Psoas muscle (tissue), 8 donors: ENCODE results near the gene VPS72. TPM values are rescaled to one million over a fixed set of nuclear protein-coding genes. Genes with fewer than 3 reads are reported as not detected.

ENCODE experiments used
- ATAC-seq, 4 donors: fragments of 200-7000 bp; cut with Tn5 transposase; one replicate each; pipeline ENCODE4 v1.9.1; 2020; ENCODE audit warnings: moderate library complexity in 3 of 4, mild to moderate bottlenecking in 2 of 4
- DNase-seq, 2 donors: peaks; one replicate each; pipeline ENCODE4 v3.0.0-alpha.2; 2020
- H3K27ac ChIP-seq: fragments of 200-600 bp; one replicate; pipeline ENCODE4 v1.8.0; 2022
- H3K27me3 ChIP-seq, 3 donors: fragments of 200-600 bp in 1 of 3; one replicate each; pipeline versions ENCODE4 v1.6.1 to v1.8.0; 2013 to 2022; ENCODE audit warnings: low read length in 2 of 3, mild to moderate bottlenecking in 2 of 3, moderate library complexity in 1 of 3; ENCODE audit not compliant: insufficient read depth in 3 of 3
- H3K36me3 ChIP-seq, 2 donors: fragments of 200-600 bp in 1 of 2; one replicate each; pipeline versions ENCODE4 v1.6.1 to v1.8.0; 2013 to 2022; ENCODE audit warnings: low read depth in 1 of 2, mild to moderate bottlenecking in 1 of 2, moderate library complexity in 1 of 2; ENCODE audit not compliant: insufficient read depth in 1 of 2
- H3K4me1 ChIP-seq: fragments of 200-600 bp; one replicate; pipeline ENCODE4 v1.8.0; 2022
- H3K4me3 ChIP-seq: fragments of 200-600 bp; one replicate; pipeline ENCODE4 v1.8.0; 2022; ENCODE audit warnings: mild to moderate bottlenecking
- H3K9me3 ChIP-seq: fragments of 200-600 bp; one replicate; pipeline ENCODE4 v1.8.0; 2022
- WGBS, 3 donors: extraction: QIAGEN DNeasy Blood & Tissue Kit; methylation state at CpG; one replicate each; pipeline versions ENCODE4 v1.1.6 to v1.1.7; 2013; 5-methylcytosine and 5-hydroxymethylcytosine counted together
- intact Hi-C, 2 donors: fragments of 100-400 bp; cut with DNase I; formaldehyde crosslinking; loops; one replicate each; pipeline versions ENCODE4 v1.11.0 to v1.14.2; 2022
- polyA plus RNA-seq, 3 donors: library from polyadenylated mRNA; stranded (reverse); fragments of 200-250 nt; gene quantifications; one replicate each; pipeline ENCODE4 v1.2.3, GENCODE V29; 2013
- total RNA-seq, 4 donors: library from RNA; stranded (reverse); fragmentation: NEBNext Ultra II Directional in 2 of 4; extraction: Animal tissue kit (Norgen Biotek cat#: 25700) in 2 of 4; gene quantifications; one replicate each; pipeline versions ENCODE4 v1.2.1 to v1.2.4, GENCODE V29; 2021 to 2023
- TF ChIP-seq, protein P1 (sequence below): fragments of 200-600 bp; IDR thresholded peaks from one replicate; pipeline ENCODE4 v1.8.0; 2022; ENCODE audit warnings: antibody characterized with exemption
- donor health status: healthy with polysubstance abuse.
- donor health status: DM: no; HTN: no; CAD: no; lungs with moderate emphysema.
- donor health status: Bipolar disorder and iron deficiency.
- donor health status: healthy.
- donor health status: DM: yes; HTN: yes; CAD: no.
- donor health status: DM: no; HTN: no; CAD: no.
- donor health status: DM: no; HTN: no; CAD: no.
- donor health status: DM: yes; HTN: yes; CAD: no.

The VPS72 gene
- total and polyA plus RNA-seq, 7 donors, result 30.8 to 112 (median 66.0) TPM

DNA sequence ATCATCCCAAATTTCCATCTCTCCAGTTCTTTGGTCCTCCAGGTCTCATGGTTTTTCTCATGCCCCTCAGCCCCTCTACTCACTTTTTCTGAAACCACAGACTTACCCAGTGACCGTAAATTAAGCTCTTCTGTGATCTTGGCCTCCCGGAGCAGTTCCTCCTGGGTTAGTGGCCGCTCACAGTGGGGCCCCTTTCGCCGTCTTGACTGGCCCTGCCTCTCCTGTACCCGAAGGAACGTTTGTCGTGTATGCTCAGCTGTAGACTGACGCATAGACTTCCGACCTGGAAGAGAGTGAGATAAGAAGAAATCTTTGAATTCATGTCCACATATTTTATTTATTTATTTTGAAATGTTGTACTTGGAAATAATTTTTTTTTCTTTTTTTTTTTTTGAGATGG lies 5.8 kb downstream of the VPS72 start:
- DNase-seq, result no peak
- Histone ChIP-seq H3K27ac (no peak overlapping the region), H3K4me1 (peaks cover 26% of the 10 kb centered on the region), H3K27me3 (no peaks in the 10 kb centered on the region), H3K4me3 (no peak overlapping the region), H3K9me3 (no peaks in the 10 kb centered on the region), H3K36me3 (peaks cover 6 to 72% of the 10 kb centered on the region in 2 donors)
- TF ChIP-seq, protein P1, sequence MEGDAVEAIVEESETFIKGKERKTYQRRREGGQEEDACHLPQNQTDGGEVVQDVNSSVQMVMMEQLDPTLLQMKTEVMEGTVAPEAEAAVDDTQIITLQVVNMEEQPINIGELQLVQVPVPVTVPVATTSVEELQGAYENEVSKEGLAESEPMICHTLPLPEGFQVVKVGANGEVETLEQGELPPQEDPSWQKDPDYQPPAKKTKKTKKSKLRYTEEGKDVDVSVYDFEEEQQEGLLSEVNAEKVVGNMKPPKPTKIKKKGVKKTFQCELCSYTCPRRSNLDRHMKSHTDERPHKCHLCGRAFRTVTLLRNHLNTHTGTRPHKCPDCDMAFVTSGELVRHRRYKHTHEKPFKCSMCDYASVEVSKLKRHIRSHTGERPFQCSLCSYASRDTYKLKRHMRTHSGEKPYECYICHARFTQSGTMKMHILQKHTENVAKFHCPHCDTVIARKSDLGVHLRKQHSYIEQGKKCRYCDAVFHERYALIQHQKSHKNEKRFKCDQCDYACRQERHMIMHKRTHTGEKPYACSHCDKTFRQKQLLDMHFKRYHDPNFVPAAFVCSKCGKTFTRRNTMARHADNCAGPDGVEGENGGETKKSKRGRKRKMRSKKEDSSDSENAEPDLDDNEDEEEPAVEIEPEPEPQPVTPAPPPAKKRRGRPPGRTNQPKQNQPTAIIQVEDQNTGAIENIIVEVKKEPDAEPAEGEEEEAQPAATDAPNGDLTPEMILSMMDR, result no peak
- WGBS, 3 donors, result 92 to 94% (median 94%) methylated on average over 10 of the region's 10 CpGs
- no peak for ATAC-seq
- intact Hi-C loops, result no loop called here

DNA sequence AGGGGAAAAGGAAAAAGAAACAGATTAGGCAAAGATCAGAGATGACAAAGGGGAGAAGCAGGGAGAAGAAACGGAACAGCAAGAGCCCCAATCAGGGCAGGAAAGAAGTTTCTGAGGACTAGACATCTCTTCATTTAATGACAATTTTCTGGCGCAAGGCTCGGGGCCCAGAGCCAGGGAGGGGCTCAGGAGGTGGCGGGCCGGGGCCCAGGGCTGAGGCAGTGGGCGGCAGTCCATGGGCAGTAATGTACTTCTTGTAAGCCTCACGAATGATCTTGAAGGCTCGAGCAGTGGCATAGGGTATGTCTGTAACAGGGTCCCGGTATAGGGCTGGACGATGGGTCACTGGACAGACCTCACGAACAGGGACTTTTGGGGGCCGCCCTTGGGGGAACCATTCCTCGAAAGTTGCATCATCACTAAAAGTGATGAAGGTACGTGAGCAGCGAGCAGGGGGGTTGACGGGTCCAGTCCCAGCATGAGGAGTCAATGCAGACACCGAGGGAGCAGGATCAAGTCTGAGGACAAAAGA lies 13.4 kb downstream of the VPS72 start:
- Histone ChIP-seq H3K36me3 (peaks cover 13 to 80% of the 10 kb centered on the region in 2 donors), H3K9me3 (no peaks in the 10 kb centered on the region), H3K4me1 (peaks cover 7% of the 10 kb centered on the region), H3K27ac (peak overlapping the region; percentile 92), H3K4me3 (no peak overlapping the region), H3K27me3 (no peaks in the 10 kb centered on the region)
- no peak for ATAC-seq
- TF ChIP-seq, protein P1, result no peak
- WGBS, 3 donors, result 86 to 95% (median 89%) methylated on average over 17 of the region's 17 CpGs
- no peak for DNase-seq
- intact Hi-C loops, result no loop called here

DNA sequence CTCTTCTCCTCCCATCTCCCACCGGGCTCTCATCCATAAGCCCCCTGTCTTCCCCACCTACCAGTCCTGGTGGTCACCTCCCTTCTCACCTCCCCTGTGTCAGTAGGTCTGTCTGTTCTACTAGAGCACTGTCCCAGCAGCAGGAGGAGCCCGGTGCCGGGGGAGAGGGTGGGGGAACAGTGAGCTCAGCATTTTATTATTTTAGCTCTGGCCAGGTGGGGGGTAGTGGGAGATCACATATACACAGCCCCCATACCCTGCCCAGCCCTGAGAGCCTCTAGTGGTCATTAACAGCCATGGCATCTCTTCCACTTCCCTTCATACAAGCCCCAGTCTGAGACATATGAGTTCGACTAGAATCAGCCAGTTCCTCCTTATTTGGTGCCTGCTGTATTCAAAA lies 14.1 kb downstream of the VPS72 start, which contains the start of gene TMOD4:
TSS of gene TMOD4 (minus strand) at position 119 of the 400 bp plus-strand sequence. CDS start 1,106 bp downstream, outside the sequence.
- H3K36me3 ChIP-seq, result peaks cover 12 to 80% of the 10 kb centered on the region in 2 donors
- TF ChIP-seq, protein P1, result peak; percentile 71
- H3K27ac ChIP-seq, result peak within 1 kb of the TSS; percentile 92
- DNase-seq (peak in 1 of 2 donors; percentile 82), ATAC-seq (peak; percentile 82 to 86 (median 84))
- H3K4me3 ChIP-seq, result peak within 1 kb of the TSS; percentile 79
- peaks cover 14% of the 10 kb centered on the region for H3K4me1 ChIP-seq
- 12 to 27% (median 20%) methylated on average over 4 of the region's 4 CpGs for WGBS, 3 donors
- no peaks in the 10 kb centered on the region for H3K9me3 ChIP-seq
- H3K27me3 ChIP-seq, result no peaks in the 10 kb centered on the region
- intact Hi-C loops, result no loop called here

DNA sequence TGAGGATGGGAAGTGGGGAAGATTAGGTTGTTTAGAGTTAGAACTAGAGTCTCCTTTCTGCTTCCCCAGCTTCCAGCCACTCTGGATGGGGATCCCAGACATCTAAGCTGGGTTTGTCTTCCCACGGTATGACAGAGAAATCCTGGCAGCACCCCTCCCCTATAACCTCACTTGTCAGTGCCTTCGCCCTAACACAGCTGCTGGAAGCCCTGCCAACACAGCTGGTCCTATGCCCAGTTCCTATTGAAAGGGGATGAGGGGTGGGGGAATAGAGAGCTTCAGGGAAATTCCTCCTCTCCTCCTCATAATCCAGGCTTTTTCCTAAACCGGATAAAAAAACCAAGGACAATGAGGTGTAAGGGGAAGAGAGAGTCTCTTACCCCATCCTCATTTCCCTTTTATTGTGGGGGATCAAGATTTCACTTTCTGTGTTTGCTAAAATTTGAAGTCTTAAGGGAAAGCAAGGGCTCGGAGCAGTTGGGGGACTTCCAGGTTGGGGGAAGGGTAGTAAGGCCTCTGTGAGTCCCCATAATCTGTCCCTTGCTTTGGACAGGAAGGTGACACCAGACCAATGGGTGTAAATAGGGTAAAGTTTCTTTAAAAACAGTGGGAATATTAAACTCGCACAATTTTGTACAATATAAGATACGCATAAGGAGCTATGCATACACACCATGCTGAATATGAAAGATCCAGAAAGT lies 14.8 kb downstream of the VPS72 start:
- WGBS, 3 donors, result 18 to 31% (median 22%) methylated on average over 6 of the region's 6 CpGs
- H3K4me3 ChIP-seq, result peak overlapping the region; percentile 79
- peak; percentile 53 to 86 for DNase-seq

More for the DNA sequence above, 14.8 kb downstream of the VPS72 start:
- H3K27ac ChIP-seq, result peak overlapping the region; percentile 92
- no peaks in the 10 kb centered on the region for H3K27me3 ChIP-seq
- H3K9me3 ChIP-seq, result no peaks in the 10 kb centered on the region
- peaks cover 21% of the 10 kb centered on the region for H3K4me1 ChIP-seq
- intact Hi-C loops, result no loop called here
- peaks cover 11 to 80% of the 10 kb centered on the region in 2 donors for H3K36me3 ChIP-seq
- TF ChIP-seq, protein P1, result no peak
- ATAC-seq, result peak; percentile 56 to 64 (median 60)
